ENCODE measurements around the gene FGF12.

Gene FGF12

DNA sequence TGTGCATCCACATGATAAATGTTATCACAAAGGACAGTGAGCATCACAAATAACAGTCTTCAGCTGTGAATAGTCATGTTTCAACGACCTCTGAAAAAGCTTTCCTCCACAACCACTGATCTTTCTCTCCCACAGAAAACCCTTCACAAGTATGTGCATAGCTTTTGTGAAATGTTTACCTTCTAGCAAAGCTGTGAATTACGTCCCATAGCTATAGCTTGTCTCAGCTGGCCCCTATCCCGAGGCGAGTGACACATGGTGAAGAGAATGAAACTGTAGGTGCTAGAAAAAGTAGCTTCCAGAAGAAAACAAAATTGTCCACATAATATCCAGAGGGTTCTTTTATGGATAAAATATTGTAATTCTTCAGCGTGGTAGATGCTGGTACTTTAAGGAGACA lies 182.0 kb downstream of the FGF12 start:
- no peak overlapping the region for H3K9ac ChIP-seq (ENCODE audit: low read length)
- DNase-seq (ENCODE audit: low read depth): no peak
- H3K4me1 ChIP-seq (ENCODE audit: control insufficient read depth, insufficient read depth, low read length): no peaks in the 10 kb centered on the region
- H3K36me3 ChIP-seq (ENCODE audit: control insufficient read depth, insufficient read depth, low read length, severe bottlenecking): no peaks in the 10 kb centered on the region
- no peaks in the 10 kb centered on the region for H3K27me3 ChIP-seq (replicated peaks; ENCODE audit: control insufficient read depth, insufficient read depth, low read length)
- no peak overlapping the region for H3K4me3 ChIP-seq (ENCODE audit: low read length)
- H3K9me3 ChIP-seq (ENCODE audit: control insufficient read depth, low read length): no peaks in the 10 kb centered on the region

DNA sequence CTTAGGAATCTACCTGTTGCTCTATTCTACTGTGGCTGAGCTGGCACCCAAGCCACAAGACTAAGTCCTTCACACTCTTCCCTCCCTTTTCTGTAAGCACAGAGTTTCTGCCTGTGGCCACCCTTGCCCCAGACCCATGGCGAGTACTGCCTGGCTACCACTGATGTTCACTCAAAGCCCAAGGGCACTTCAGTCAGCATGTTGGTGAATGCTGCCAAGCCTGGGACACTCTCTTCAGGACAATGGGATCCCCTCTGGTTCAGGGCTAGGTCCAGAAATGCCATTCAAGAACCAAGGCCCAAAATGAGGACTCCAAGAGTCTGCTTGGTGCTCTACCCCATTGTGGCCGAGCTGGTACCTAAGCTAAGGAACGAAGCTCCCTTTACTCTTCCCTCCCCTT lies 184.2 kb downstream of the FGF12 start:
- DNase-seq (ENCODE audit: low read depth): no peak
- no peaks in the 10 kb centered on the region for H3K4me1 ChIP-seq (ENCODE audit: control insufficient read depth, insufficient read depth, low read length)
- no peaks in the 10 kb centered on the region for H3K36me3 ChIP-seq (ENCODE audit: control insufficient read depth, insufficient read depth, low read length, severe bottlenecking)
- no peaks in the 10 kb centered on the region for H3K9me3 ChIP-seq (ENCODE audit: control insufficient read depth, low read length)
- no peak overlapping the region for H3K9ac ChIP-seq (ENCODE audit: low read length)
- no peaks in the 10 kb centered on the region for H3K27me3 ChIP-seq (replicated peaks; ENCODE audit: control insufficient read depth, insufficient read depth, low read length)
- H3K4me3 ChIP-seq (ENCODE audit: low read length): no peak overlapping the region

DNA sequence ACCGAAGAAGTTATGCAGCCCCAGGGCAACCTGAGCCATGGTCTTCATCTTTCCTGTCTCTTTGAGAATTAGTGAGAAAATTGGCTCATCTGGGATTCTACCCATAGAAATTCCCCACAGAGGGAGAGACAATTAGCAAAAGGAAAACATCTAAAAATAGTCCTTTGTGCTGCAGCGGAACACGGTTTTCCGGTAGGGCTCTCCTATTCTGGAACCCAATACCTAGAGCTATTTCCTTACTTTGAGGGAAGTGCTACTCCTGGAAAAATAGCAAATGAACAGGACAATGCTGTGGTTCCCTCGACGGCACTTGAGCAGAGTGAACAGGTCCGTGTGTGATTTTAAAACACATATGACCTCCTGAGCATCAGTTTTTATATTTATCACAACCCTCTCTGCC lies 210.5 kb downstream of the FGF12 start:
- H3K4me1 ChIP-seq (ENCODE audit: control insufficient read depth, insufficient read depth, low read length): peaks cover 8% of the 10 kb centered on the region
- no peak overlapping the region for H3K9ac ChIP-seq (ENCODE audit: low read length)
- H3K27me3 ChIP-seq (replicated peaks; ENCODE audit: control insufficient read depth, insufficient read depth, low read length): peaks cover 39% of the 10 kb centered on the region
- H3K4me3 ChIP-seq (ENCODE audit: low read length): no peak overlapping the region
- no peaks in the 10 kb centered on the region for H3K9me3 ChIP-seq (ENCODE audit: control insufficient read depth, low read length)
- H3K36me3 ChIP-seq (ENCODE audit: control insufficient read depth, insufficient read depth, low read length, severe bottlenecking): no peaks in the 10 kb centered on the region
- no peak for DNase-seq (ENCODE audit: low read depth)

- Histone ChIP-seq H3K9me3 (ENCODE audit: control insufficient read depth, low read length) (peaks cover 5% of the 10 kb centered on the region), H3K4me3 (ENCODE audit: low read length) (peak overlapping the region; percentile 70), H3K9ac (ENCODE audit: low read length) (no peak overlapping the region), H3K4me1 (ENCODE audit: control insufficient read depth, insufficient read depth, low read length) (peaks cover 8% of the 10 kb centered on the region), H3K27me3 (replicated peaks; ENCODE audit: control insufficient read depth, insufficient read depth, low read length) (peaks cover 39% of the 10 kb centered on the region), H3K36me3 (ENCODE audit: control insufficient read depth, insufficient read depth, low read length, severe bottlenecking) (no peaks in the 10 kb centered on the region)
- no peak for DNase-seq (ENCODE audit: low read depth)
These were observed 211.7 kb downstream of the FGF12 start for GRCh38 chr3:192515664-192516045.

DNA sequence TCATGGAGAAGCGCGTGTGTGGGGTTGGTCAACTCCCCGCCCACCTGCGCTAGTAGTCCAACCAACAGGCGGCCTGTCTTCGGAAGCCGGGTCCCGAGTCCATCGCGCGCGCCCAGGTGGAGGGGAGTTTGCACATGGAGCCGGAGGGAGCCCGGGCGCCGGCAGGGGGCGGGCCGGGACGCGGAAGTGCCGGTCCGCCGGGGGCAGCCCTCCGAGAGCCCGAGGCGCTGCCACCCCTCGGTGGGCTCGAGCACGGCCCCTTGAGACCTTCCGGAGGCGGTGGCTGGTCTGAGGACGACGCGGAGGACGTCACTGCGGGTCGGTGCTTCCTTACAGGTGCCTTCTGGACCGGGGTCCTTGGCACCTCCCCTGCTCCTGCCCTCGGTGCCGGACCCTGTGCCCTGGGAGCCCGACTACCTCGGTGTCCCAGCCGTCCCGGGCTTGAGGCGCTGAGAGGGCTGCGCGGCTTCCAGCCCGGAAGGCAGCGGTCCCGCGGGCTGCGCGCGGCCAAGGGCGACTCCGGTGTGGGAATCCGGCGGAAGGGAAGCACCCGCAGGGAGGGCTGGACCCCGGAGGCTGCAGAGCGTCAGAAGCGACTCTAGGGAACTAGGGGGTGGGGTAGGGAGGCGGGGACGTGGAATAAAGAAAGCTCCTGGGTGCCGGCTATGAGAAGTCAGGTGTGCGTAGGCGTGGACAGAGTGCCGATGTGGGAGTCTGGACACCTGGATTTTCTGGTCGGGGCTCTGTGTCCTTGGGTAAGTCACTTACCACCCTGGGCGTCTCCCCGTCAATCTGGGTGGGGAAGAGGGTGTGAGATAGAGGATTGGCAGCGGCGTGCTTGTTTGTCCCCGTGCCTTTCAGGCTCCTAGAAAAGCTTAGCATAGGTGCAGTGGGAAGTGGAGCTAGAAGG lies 212.3 kb downstream of the FGF12 start:
- H3K9me3 ChIP-seq (ENCODE audit: control insufficient read depth, low read length): peaks cover 8% of the 10 kb centered on the region
- peaks cover 44% of the 10 kb centered on the region for H3K27me3 ChIP-seq (replicated peaks; ENCODE audit: control insufficient read depth, insufficient read depth, low read length)
- H3K4me3 ChIP-seq (ENCODE audit: low read length): peak overlapping the region; percentile 70
- H3K9ac ChIP-seq (ENCODE audit: low read length): no peak overlapping the region
- DNase-seq (ENCODE audit: low read depth): no peak
- H3K4me1 ChIP-seq (ENCODE audit: control insufficient read depth, insufficient read depth, low read length): peaks cover 8% of the 10 kb centered on the region
- H3K36me3 ChIP-seq (ENCODE audit: control insufficient read depth, insufficient read depth, low read length, severe bottlenecking): no peaks in the 10 kb centered on the region

DNA sequence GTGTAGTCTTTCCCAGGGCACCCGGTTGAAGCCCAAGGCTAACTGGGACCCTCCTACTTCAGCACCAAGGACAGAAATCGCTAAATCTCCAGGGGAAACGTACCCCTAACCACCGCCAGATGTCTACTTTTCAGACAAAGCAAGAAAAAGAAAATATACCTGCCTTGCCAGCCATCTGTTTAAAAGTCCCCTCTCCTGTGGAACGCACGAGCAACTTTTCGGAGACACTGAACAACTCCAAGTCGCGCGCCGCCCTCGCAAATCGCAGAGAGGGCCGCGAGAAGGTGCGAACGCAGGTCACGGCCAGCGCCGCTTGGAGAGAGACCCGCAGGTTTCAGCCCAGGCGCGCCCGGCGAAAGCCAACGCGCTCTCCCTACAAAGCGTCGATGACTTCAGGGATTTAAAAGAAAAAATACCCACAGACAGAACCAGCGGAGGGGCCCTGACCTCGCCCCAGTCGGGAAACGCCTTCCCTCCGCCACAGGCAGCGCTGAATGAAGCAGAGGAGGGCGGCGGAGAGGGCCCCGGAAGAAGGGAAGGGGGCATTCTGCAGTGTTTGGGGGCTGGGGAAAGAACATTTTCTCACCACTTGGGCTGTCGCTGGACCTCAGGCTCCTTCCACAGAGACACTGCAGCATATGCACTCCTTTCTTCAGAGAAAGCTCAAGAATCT lies 213.1 kb downstream of the FGF12 start:
- H3K9ac ChIP-seq (ENCODE audit: low read length): no peak overlapping the region
- H3K27me3 ChIP-seq (replicated peaks; ENCODE audit: control insufficient read depth, insufficient read depth, low read length): peaks cover 47% of the 10 kb centered on the region
- H3K4me1 ChIP-seq (ENCODE audit: control insufficient read depth, insufficient read depth, low read length): peaks cover 8% of the 10 kb centered on the region
- peaks cover 8% of the 10 kb centered on the region for H3K9me3 ChIP-seq (ENCODE audit: control insufficient read depth, low read length)
- peak overlapping the region; percentile 70 for H3K4me3 ChIP-seq (ENCODE audit: low read length)
- H3K36me3 ChIP-seq (ENCODE audit: control insufficient read depth, insufficient read depth, low read length, severe bottlenecking): no peaks in the 10 kb centered on the region
- no peak for DNase-seq (ENCODE audit: low read depth)

GRCh38 chr3:192505731-192506130 lies 221.6 kb downstream of the FGF12 start:
- H3K9ac ChIP-seq (ENCODE audit: low read length): no peak overlapping the region
- DNase-seq (ENCODE audit: low read depth): no peak
- H3K36me3 ChIP-seq (ENCODE audit: control insufficient read depth, insufficient read depth, low read length, severe bottlenecking): no peaks in the 10 kb centered on the region
- peaks cover 5% of the 10 kb centered on the region for H3K9me3 ChIP-seq (ENCODE audit: control insufficient read depth, low read length)
- H3K4me1 ChIP-seq (ENCODE audit: control insufficient read depth, insufficient read depth, low read length): no peaks in the 10 kb centered on the region
- no peak overlapping the region for H3K4me3 ChIP-seq (ENCODE audit: low read length)
- peaks cover 22% of the 10 kb centered on the region for H3K27me3 ChIP-seq (replicated peaks; ENCODE audit: control insufficient read depth, insufficient read depth, low read length)

DNA sequence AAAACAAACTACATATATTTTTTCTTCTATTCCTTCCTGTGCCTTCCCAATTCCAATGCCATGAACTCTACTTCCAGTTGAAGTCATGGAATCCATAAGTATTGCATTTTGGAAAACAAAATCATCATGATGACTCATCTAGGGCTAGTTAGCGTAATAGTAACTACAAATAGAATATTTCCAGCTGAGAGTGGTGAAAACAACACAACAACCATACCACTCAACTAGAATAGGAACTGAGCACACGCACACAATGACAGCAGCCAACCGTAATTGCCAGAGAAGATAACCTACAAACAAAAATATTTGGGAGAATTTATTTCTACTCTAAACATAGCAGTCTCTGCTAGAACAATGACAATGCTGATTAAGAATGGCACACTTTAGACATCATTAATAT lies 225.9 kb downstream of the FGF12 start:
- H3K36me3 ChIP-seq (ENCODE audit: control insufficient read depth, insufficient read depth, low read length, severe bottlenecking): no peaks in the 10 kb centered on the region
- no peak for DNase-seq (ENCODE audit: low read depth)
- H3K4me3 ChIP-seq (ENCODE audit: low read length): no peak overlapping the region
- no peak overlapping the region for H3K9ac ChIP-seq (ENCODE audit: low read length)
- H3K9me3 ChIP-seq (ENCODE audit: control insufficient read depth, low read length): no peaks in the 10 kb centered on the region
- H3K27me3 ChIP-seq (replicated peaks; ENCODE audit: control insufficient read depth, insufficient read depth, low read length): peaks cover 19% of the 10 kb centered on the region
- H3K4me1 ChIP-seq (ENCODE audit: control insufficient read depth, insufficient read depth, low read length): no peaks in the 10 kb centered on the region

DNA sequence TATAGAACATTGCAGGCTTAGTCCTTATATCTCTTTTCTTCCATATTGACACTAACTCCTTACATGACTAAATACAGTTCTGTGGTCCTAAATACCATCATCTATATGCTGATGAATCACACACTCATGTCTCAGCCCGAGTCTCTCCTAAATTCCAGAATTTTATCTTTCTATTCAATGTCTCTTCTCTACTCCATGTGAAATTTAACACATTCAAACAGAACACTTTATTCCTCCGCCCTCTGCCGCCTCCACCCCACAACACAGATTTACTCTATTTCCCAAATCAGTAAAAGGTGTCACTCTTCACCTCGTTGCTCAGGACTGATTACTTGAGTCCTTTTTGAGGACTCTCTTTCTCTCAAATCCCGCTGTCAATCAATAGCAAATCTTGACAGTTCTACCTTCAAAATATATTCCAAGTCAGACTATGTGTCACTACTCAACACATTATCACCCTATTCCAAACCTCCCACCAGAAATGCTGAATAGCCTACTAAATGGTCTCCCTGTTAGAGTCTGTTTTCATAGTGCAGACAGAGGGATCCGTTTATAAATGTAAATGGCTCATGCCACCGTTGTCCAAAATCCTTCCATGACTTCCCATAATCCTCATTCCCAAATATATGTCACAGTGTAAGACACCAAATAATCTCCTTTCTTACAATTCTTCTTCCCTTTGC lies 230.3 kb downstream of the FGF12 start:
- Histone ChIP-seq H3K4me3 (ENCODE audit: low read length) (no peak overlapping the region), H3K27me3 (replicated peaks; ENCODE audit: control insufficient read depth, insufficient read depth, low read length) (peaks cover 14% of the 10 kb centered on the region), H3K9me3 (ENCODE audit: control insufficient read depth, low read length) (no peaks in the 10 kb centered on the region), H3K4me1 (ENCODE audit: control insufficient read depth, insufficient read depth, low read length) (no peaks in the 10 kb centered on the region), H3K36me3 (ENCODE audit: control insufficient read depth, insufficient read depth, low read length, severe bottlenecking) (no peaks in the 10 kb centered on the region), H3K9ac (ENCODE audit: low read length) (no peak overlapping the region)
- no peak for DNase-seq (ENCODE audit: low read depth)

GRCh38 chr3:192494174-192494573 lies 233.2 kb downstream of the FGF12 start:
- DNase-seq (ENCODE audit: low read depth): no peak
- no peak overlapping the region for H3K4me3 ChIP-seq (ENCODE audit: low read length)
- no peaks in the 10 kb centered on the region for H3K4me1 ChIP-seq (ENCODE audit: control insufficient read depth, insufficient read depth, low read length)
- H3K9ac ChIP-seq (ENCODE audit: low read length): no peak overlapping the region
- H3K9me3 ChIP-seq (ENCODE audit: control insufficient read depth, low read length): no peaks in the 10 kb centered on the region
- peaks cover 14% of the 10 kb centered on the region for H3K27me3 ChIP-seq (replicated peaks; ENCODE audit: control insufficient read depth, insufficient read depth, low read length)
- H3K36me3 ChIP-seq (ENCODE audit: control insufficient read depth, insufficient read depth, low read length, severe bottlenecking): no peaks in the 10 kb centered on the region

- no peak overlapping the region for H3K9ac ChIP-seq (ENCODE audit: low read length)
- no peaks in the 10 kb centered on the region for H3K36me3 ChIP-seq (ENCODE audit: control insufficient read depth, insufficient read depth, low read length, severe bottlenecking)
- H3K4me3 ChIP-seq (ENCODE audit: low read length): no peak overlapping the region
- H3K27me3 ChIP-seq (replicated peaks; ENCODE audit: control insufficient read depth, insufficient read depth, low read length): no peaks in the 10 kb centered on the region
- no peak for DNase-seq (ENCODE audit: low read depth)
- H3K4me1 ChIP-seq (ENCODE audit: control insufficient read depth, insufficient read depth, low read length): no peaks in the 10 kb centered on the region
- no peaks in the 10 kb centered on the region for H3K9me3 ChIP-seq (ENCODE audit: control insufficient read depth, low read length)
These were observed 236.6 kb downstream of the FGF12 start for GRCh38 chr3:192490720-192491119.
